Measurements from ENCODE around the gene KRT1.

The KRT1 gene

DNA sequence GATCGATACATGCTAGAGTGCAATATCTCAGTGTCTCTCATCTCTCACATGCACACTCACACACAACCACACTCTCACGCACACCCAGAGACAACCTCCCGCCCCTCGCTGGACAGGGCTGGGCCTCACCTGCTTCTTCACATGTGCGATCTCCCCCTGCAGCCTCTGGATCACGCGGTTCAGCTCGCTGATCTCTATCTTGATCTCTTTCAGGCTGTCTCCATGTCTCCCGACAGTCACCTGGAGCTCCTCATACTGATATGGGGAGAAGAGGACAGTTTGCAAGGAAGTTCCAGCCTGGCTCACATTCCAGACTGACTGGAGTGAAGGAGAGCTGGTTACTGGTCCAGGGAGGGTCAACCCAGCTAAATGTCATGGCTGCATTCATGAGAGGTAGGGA, 32.6 kb downstream of the KRT1 start:
- ATAC-seq (no peak), DNase-seq (ENCODE audit: low spot score in 2 of 2) (peak in 1 of 2 donors; percentile 29)
- no peaks in the 10 kb centered on the region for H3K36me3 Mint-ChIP-seq
- peaks cover 54% of the 10 kb centered on the region for H3K4me1 Mint-ChIP-seq
- H3K9me3 Mint-ChIP-seq = no peaks in the 10 kb centered on the region
- no peak overlapping the region for H3K4me3 Mint-ChIP-seq
- H3K27ac Mint-ChIP-seq = no peak overlapping the region

DNA sequence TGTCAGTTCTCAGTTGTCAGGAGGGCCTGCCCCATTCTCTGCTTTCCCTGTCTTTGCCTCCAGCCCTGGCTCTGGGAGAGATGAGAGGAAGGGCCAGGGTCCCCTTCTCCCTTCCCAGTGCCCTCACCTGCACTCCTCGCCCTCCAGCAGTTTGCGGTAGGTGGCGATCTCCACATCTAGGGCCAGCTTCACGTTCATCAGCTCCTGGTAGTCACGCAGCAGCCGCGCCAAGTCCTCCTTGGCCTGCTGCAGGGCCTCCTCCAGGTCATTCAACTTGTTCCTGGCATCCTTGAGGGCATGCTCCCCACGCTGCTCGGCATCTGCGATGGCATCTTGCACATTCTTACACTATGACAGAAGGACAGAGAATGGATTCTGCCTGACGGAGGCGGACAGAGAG, 33.6 kb downstream of the KRT1 start:
- no peak overlapping the region for H3K4me3 Mint-ChIP-seq
- peak overlapping the region; percentile 24 for H3K27ac Mint-ChIP-seq
- no peaks in the 10 kb centered on the region for H3K9me3 Mint-ChIP-seq
- H3K36me3 Mint-ChIP-seq = no peaks in the 10 kb centered on the region
- ATAC-seq (no peak), DNase-seq (ENCODE audit: low spot score in 2 of 2) (peak in 1 of 2 donors; percentile 40)
- peaks cover 61% of the 10 kb centered on the region for H3K4me1 Mint-ChIP-seq

DNA sequence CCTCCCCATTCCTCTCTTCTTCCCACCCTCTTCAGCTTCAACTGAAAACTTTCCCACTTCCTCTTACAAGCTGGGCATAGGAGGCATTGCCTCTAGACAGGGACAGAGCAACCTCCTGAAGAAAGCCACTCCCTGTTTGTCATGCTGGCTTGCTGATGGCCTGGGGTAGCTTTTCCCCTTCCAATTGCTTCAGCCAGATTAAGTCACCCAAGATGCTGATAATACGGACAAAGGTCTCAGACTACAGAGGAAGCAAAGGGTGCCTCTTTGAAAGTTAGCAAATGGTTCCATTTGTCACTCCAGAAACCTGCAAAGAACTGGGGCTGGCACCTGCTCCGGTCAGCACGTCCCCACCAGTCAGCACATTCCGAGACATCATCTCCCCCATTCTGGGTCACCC, 34.2 kb downstream of the KRT1 start:
- no peak for ATAC-seq
- Mint-ChIP-seq H3K4me3 (peak overlapping the region; percentile 8), H3K4me1 (peaks cover 63% of the 10 kb centered on the region), H3K27ac (peak overlapping the region; percentile 87), H3K36me3 (no peaks in the 10 kb centered on the region), H3K9me3 (no peaks in the 10 kb centered on the region)
- DNase-seq (ENCODE audit: low spot score in 2 of 2) = peak in 1 of 2 donors; percentile 42

DNA sequence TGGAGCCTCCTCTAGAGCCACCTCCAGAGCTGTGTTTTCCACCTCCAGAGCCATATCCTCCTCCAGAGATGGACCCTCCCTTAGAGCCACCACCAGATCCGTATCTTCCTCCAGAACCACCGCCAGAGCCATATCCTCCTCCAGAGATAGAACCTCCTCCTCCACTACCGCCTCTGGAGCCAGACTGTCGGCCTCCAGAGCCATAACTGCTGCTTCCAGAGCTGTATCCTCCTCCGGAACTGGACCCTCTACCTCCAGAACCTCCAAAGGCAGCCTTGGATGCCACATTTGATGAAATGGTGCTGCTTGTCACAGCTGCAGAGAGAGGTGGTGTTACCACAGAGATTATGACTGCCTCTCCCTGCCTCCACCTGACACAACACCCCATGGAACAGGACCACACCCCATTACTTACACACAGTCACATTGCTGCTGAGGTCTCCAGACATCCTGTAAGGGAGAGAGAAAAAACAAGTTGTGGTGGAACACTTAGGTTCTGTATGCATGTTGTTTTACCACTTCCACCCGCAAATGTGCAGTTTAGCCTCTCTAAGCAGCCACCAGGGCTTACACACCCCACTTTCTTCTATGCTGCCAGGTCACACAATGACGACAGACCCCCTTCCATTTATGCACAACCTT, 35.0 kb downstream of the KRT1 start:
- H3K36me3 Mint-ChIP-seq = no peaks in the 10 kb centered on the region
- peak in 1 of 2 donors; percentile 50 for DNase-seq (ENCODE audit: low spot score in 2 of 2)
- H3K9me3 Mint-ChIP-seq = no peaks in the 10 kb centered on the region
- H3K4me3 Mint-ChIP-seq = no peak overlapping the region
- H3K27ac Mint-ChIP-seq = peak overlapping the region; percentile 87
- ATAC-seq = peak; percentile 91
- H3K4me1 Mint-ChIP-seq = peaks cover 63% of the 10 kb centered on the region

DNA sequence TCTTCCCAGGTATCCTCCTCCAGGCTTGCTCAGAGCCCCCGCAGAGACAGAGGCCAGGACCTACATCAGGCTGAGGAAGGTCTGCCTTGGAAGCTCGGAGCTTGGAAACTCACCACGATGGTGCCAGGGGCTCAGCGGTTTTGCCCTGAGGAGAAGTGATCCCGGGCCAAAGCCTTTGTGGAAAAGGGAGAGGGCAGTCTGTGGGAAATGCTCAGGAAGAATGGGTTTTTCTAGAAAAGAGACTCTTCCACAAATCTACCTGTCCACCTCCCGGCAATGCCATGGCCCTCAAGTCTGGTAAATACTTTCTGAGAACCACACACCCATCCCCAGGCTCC, 36.2 kb downstream of the KRT1 start:
- no peak overlapping the region for H3K4me3 Mint-ChIP-seq
- ATAC-seq = no peak
- H3K27ac Mint-ChIP-seq = peak overlapping the region; percentile 87

DNA sequence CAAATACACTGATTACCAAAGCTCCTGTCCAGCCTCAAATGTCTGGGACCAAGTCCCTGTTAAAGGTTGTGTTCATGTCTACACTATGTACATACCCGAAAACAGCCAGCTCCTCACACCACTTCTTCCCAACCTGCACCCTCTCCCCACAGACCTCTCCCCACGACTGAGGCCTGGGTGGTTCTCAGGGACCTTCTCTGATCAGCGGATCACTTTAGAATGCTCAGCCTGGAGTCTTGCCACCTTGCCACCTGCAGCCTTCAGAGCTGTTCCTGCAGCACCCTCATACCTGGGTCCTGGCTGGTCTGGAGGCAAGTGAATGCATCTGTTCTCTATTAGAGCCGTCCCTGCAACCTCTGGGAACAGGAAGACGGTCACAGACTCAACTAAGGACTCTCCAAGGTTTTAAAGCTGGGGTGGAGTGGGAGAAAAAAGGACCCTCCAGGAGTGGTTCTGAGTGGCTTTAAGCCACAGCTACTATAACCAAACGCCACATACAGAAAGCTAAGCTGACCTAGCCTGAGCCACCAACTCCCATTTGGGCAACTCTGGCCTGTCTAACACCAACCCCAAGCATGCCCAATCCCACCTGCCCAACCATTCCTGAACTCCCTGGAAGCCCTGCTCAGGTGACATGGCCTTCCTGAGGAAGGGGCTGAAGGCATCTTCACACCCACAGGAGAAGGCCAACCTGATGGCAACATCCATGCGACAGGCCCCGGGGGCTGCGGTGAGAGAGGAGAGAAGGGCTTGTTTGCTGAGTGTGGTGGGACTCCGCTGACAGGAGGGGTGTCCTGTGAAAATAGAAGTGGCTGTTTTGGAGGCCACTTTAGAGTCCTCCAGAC, 36.8 kb downstream of the KRT1 start:
- DNase-seq (ENCODE audit: low spot score in 2 of 2) = peak in 1 of 2 donors; percentile 41
- Mint-ChIP-seq H3K9me3 (no peaks in the 10 kb centered on the region), H3K36me3 (no peaks in the 10 kb centered on the region), H3K4me3 (no peak overlapping the region), H3K27ac (no peak overlapping the region), H3K4me1 (peaks cover 51% of the 10 kb centered on the region)
- ATAC-seq = no peak

More for the DNA sequence above, 36.2 kb downstream of the KRT1 start:
- no peaks in the 10 kb centered on the region for H3K9me3 Mint-ChIP-seq
- H3K4me1 Mint-ChIP-seq = peaks cover 57% of the 10 kb centered on the region
- no peak for DNase-seq (ENCODE audit: low spot score in 2 of 2)
- H3K36me3 Mint-ChIP-seq = no peaks in the 10 kb centered on the region

DNA sequence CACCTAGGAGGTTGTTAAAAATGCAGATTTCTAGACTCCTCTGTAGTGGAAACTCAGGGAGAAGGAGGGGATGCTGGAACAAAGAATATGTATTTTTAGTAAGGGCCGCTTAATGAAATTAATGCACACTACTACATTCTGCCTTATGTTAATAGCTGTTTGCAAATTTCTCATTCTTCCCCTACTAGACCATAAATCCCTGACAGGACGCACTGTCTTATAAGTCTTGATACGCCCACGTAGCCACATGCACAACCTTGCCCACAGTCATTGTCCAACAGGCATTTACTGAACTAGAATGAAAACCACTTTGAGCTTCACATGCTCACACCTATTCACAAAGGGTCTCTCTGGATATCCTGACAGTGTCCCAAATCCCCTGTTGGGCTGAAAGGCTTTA, 38.7 kb downstream of the KRT1 start:
- no peak for ATAC-seq
- no peaks in the 10 kb centered on the region for H3K36me3 Mint-ChIP-seq
- H3K4me1 Mint-ChIP-seq = peaks cover 32% of the 10 kb centered on the region
- no peaks in the 10 kb centered on the region for H3K9me3 Mint-ChIP-seq
- H3K4me3 Mint-ChIP-seq = no peak overlapping the region
- no peak for DNase-seq (ENCODE audit: low spot score in 2 of 2)
- no peak overlapping the region for H3K27ac Mint-ChIP-seq

DNA sequence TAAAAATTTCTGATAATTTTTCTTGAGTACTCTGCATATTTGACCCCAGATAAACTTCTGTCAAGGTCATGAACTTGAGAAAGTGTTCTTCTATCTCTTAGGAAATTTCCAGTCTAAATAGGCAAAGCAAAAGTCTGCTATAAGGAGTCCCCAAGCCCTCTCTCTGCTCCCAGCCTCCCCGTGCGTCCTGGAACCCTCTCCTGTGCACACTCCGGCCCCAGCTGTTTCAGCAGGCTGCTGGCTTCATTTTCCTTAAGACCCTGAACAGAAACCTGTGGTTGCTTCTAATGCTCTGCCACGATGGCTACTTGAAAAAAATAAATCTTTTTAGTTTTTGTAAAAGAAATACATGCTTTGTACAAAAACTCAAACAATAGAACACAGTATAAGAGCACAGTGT, 42.9 kb downstream of the KRT1 start:
- Mint-ChIP-seq H3K9me3 (no peaks in the 10 kb centered on the region), H3K27ac (no peak overlapping the region), H3K4me3 (no peak overlapping the region), H3K36me3 (no peaks in the 10 kb centered on the region), H3K4me1 (peaks cover 30% of the 10 kb centered on the region)
- DNase-seq (ENCODE audit: low spot score in 2 of 2) (peak in 1 of 2 donors; percentile 1), ATAC-seq (no peak)

DNA sequence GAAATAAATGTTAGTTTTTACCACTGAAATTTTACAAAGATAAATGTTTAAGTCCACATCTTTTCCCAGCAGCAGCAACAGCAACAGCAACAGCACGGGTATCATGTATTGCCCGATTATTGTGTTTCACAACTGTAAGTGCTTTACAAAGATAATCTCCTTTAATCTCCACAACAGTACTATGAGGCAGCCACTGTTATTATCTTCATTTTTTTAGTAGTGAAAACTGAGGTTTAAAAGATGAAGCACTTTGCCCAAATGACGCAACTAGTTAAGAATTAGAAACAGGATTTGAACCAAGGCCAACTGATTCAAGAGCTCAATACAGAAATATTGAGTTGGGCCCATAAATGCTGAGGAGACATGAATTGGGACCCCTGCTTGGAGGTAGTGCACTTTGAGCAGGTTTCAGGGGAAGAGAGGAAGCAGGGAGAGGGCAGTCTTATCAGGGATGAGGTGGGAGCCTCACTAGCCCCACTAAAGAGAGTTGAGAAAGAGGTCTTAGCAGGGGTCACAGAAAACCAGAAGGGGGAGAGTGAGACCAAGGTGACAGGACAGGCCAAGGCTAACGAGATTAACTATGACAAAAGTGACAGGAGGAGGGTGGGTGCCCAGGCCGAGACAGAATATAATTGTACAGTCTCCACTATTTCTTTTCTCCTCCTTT, 43.5 kb downstream of the KRT1 start:
- DNase-seq (ENCODE audit: low spot score in 2 of 2) = peak in 1 of 2 donors; percentile 20
- Mint-ChIP-seq H3K4me1 (peaks cover 26% of the 10 kb centered on the region), H3K9me3 (no peaks in the 10 kb centered on the region), H3K4me3 (no peak overlapping the region), H3K36me3 (no peaks in the 10 kb centered on the region), H3K27ac (no peak overlapping the region)
- no peak for ATAC-seq

DNA sequence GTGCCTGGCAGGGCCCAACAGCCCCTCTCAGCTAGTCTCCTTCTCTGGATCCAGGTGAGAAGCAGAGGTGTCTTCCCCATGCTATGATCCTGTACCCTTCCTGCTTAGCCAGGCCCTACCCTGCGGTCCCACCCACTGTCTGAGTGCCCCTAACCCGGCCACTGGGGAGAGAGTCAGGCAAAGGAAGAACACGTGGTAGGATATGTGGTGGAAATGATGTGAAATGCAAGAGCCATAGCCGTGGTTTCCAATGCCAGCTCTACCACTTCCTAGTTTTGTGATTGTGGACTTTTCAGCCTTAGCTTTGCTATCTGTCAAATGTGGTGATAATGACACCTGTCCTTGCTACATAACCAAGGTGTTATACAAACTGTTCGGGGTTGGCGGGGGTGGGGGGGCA, 44.0 kb downstream of the KRT1 start:
- ATAC-seq = no peak
- H3K4me1 Mint-ChIP-seq = peaks cover 24% of the 10 kb centered on the region
- no peaks in the 10 kb centered on the region for H3K9me3 Mint-ChIP-seq
- peak in 1 of 2 donors; percentile 40 for DNase-seq (ENCODE audit: low spot score in 2 of 2)
- no peak overlapping the region for H3K4me3 Mint-ChIP-seq
- no peaks in the 10 kb centered on the region for H3K36me3 Mint-ChIP-seq
- H3K27ac Mint-ChIP-seq = no peak overlapping the region

DNA sequence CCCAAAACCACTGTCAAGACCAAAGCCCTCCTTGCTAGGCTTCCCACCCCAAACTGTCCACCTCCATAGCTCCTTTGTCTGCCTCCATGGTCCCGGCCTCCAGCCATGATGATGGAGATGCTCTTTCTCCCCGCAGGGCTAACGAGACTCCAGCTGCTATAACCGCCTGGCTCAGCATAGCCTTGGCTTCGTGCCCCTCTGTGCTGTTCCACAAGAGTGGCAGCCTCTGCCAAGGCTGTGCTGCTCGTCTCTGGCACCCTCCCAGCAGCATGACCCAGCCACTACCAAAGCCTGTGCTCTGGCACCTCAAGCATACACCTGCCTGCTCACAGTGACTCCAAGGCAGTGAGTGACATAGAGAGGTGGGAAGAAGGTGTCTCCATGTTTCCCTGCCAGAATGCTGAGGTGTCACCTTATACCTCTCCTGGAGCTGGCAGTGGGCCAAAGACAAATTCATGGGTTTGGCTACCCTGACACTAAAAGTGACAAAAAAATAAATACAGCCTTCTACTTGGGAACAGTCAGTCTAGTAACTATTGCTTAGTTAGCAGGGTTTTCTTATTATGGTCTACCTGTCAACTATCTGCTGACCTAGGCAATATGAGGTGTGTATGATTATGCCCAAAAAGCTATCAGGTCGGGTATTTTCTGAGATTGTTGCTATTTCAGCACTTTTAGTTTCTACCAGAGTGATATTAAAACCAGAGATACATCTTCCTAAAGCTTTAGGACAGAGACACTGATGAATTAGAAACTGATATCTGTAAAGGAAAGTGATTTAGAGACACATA, 45.7 kb downstream of the KRT1 start:
- peaks cover 37% of the 10 kb centered on the region for H3K4me1 Mint-ChIP-seq
- no peaks in the 10 kb centered on the region for H3K9me3 Mint-ChIP-seq
- ATAC-seq (no peak), DNase-seq (ENCODE audit: low spot score in 2 of 2) (peak in 1 of 2 donors; percentile 32)
- H3K36me3 Mint-ChIP-seq = no peaks in the 10 kb centered on the region
- no peak overlapping the region for H3K27ac Mint-ChIP-seq
- no peak overlapping the region for H3K4me3 Mint-ChIP-seq

DNA sequence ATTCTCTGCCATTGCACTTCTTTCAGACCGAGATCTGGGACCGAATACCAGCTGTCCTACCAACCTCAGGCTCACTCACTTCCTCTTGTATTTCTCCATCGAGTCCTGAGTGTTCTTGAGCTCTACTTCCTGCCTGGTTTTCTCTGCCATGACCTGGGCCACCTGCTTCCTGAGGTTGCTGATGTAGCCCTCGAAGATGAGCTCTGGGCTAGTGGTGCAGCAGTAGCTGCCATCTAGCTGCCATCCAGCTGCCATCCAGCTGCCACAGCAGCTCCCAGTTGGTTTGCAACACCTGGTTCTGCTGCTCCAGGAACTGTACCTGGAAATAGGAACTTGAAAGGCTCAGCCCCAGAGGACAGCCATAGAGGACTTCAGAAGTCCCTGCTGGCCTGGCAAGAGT, 46.8 kb downstream of the KRT1 start:
- no peak for ATAC-seq
- peak in 1 of 2 donors; percentile 23 for DNase-seq (ENCODE audit: low spot score in 2 of 2)
- H3K9me3 Mint-ChIP-seq = no peaks in the 10 kb centered on the region
- H3K4me3 Mint-ChIP-seq = no peak overlapping the region
- H3K36me3 Mint-ChIP-seq = no peaks in the 10 kb centered on the region
- no peak overlapping the region for H3K27ac Mint-ChIP-seq
- peaks cover 40% of the 10 kb centered on the region for H3K4me1 Mint-ChIP-seq

DNA sequence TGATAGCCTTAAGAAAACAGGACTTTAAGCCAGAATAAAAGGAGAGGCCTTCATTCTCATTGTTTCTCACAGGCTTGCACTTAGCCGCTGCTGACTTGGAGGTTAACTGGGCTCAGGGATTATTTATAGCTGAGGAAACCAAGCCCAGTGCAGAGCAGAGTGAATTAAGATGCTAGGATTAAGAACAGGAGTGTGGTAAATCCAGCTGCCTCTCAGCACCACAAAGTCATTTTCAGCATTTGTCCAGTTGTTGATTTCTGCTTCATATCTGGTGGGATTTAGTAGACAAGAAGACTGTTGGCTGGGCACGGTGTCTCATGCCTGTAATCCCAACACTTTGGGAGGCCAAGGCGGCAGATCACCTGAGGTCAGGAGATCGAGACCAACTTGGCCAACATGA, 47.6 kb downstream of the KRT1 start:
- no peaks in the 10 kb centered on the region for H3K36me3 Mint-ChIP-seq
- no peak overlapping the region for H3K27ac Mint-ChIP-seq
- no peaks in the 10 kb centered on the region for H3K9me3 Mint-ChIP-seq
- H3K4me3 Mint-ChIP-seq = no peak overlapping the region
- ATAC-seq (no peak), DNase-seq (ENCODE audit: low spot score in 2 of 2) (no peak)
- H3K4me1 Mint-ChIP-seq = peaks cover 43% of the 10 kb centered on the region

DNA sequence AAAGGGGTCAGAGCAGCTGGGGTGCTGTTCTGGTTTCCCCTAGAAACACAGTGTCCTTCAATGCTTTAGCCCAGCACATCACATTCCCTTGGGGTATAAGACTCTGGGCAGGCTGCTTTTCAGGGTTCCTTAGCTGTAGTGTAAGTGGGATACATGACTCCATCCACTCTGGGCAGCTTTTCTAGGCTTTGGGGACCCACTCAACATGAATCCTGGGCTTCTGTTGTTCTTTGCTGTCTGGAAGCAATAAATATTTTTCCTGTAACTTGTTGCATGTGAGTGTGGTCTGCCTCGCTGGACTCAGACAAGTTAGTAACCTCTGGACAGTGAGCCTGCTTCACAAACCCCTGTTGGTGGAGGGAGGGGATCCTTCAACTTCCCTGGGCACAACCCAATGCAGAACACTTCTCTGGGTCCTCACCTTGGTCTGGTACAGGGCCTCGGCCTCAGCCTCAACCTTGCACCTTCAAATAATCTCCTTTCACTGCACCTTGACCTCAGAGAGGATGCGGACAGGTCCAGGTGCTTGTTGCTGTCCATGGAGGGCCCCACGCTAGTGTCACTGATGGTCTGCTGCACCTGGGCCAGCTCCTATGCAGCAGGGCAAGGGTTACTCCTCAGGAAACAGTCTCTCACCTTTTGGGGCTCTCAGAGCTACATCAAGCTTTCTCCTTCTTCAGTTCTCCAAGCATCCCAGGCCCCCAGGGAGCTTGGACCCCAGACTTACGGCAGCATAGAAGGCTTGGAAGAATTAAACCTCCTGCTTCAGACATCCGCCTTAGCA, 48.3 kb downstream of the KRT1 start:
- H3K36me3 Mint-ChIP-seq = no peaks in the 10 kb centered on the region
- H3K9me3 Mint-ChIP-seq = no peaks in the 10 kb centered on the region
- peak in 1 of 2 donors; percentile 40 for DNase-seq (ENCODE audit: low spot score in 2 of 2)
- no peak for ATAC-seq
- H3K27ac Mint-ChIP-seq = no peak overlapping the region
- peaks cover 43% of the 10 kb centered on the region for H3K4me1 Mint-ChIP-seq
- H3K4me3 Mint-ChIP-seq = no peak overlapping the region
